Measurements from ENCODE around the gene CDHR3. TPM values are rescaled to one million over a fixed set of nuclear protein-coding genes. Genes with fewer than 3 reads are reported as not detected.

Gene CDHR3
- total and polyA plus RNA-seq, 8 donors: 0.86 to 3.7 (median 1.9) TPM

- H3K4me3 ChIP-seq: no peak overlapping the region
- H3K4me1 ChIP-seq: no peaks in the 10 kb centered on the region
- H3K27me3 ChIP-seq: no peaks in the 10 kb centered on the region
- DNase-seq (no peak), FAIRE-seq (no peak), ATAC-seq (no peak)
- no peaks in the 10 kb centered on the region for H3K36me3 ChIP-seq
- intact Hi-C loops (cut with DNase I): no loop called here
- 84% methylated on average over 2 of the region's 2 CpGs for WGBS, 2 donors
- H3K27ac ChIP-seq: no peak overlapping the region
- TF ChIP-seq, protein P1, sequence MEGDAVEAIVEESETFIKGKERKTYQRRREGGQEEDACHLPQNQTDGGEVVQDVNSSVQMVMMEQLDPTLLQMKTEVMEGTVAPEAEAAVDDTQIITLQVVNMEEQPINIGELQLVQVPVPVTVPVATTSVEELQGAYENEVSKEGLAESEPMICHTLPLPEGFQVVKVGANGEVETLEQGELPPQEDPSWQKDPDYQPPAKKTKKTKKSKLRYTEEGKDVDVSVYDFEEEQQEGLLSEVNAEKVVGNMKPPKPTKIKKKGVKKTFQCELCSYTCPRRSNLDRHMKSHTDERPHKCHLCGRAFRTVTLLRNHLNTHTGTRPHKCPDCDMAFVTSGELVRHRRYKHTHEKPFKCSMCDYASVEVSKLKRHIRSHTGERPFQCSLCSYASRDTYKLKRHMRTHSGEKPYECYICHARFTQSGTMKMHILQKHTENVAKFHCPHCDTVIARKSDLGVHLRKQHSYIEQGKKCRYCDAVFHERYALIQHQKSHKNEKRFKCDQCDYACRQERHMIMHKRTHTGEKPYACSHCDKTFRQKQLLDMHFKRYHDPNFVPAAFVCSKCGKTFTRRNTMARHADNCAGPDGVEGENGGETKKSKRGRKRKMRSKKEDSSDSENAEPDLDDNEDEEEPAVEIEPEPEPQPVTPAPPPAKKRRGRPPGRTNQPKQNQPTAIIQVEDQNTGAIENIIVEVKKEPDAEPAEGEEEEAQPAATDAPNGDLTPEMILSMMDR (IDR thresholded peaks at IDR 0.05): no peak
- H3K9me3 ChIP-seq: no peaks in the 10 kb centered on the region
These were observed 63.0 kb downstream of the CDHR3 start for GRCh38 chr7:106026101-106026500.

DNA sequence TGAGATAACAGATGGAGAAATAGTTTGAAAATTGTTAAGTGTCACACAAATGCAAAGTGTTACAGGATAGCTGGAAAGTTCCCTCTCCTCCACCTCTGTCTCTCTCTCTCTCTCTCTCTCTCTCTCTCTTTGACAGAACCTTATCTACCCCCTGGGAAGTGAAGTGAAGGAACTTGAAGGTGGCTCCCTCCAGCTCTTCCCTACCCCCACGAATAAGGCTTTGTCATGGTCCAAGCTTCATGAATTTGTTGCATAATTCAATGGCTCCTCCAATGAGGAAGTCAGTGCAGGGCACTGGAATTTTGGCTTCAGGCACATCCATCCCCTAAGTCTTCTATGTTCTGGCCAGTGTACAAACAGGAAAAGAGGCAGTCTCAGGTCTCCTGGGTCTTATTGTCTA, 66.4 kb downstream of the CDHR3 start:
- no peaks in the 10 kb centered on the region for H3K27me3 ChIP-seq
- ATAC-seq (no peak), FAIRE-seq (no peak), DNase-seq (no peak)
- intact Hi-C loops (cut with DNase I): no loop called here
- 29 to 36% methylated on average over 1 of the region's 1 CpG for WGBS, 2 donors
- TF ChIP-seq, protein P1 (IDR thresholded peaks at IDR 0.05): no peak
- no peak overlapping the region for H3K4me3 ChIP-seq
- no peaks in the 10 kb centered on the region for H3K4me1 ChIP-seq
- H3K9me3 ChIP-seq: no peaks in the 10 kb centered on the region
- H3K27ac ChIP-seq: no peak overlapping the region
- no peaks in the 10 kb centered on the region for H3K36me3 ChIP-seq

DNA sequence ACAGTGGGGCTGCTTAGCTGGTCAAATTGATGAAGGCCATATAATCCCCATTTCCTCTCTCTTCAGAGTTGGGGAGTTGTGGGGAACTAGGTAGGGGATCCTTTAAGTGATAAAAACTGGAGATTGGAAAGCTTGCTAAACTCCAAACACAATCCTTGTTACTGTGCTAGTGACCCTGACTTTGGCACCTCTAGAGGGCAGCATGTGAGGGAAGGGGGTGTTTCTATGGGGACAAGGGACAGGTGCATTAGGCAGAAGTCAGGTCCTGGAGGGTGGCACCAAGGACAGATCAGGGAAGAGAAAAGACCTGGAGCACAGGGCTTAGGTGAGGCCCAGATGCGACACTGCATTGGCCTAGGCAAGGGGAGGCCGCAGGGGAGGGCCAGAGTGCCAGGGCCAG, 66.9 kb downstream of the CDHR3 start:
- DNase-seq (no peak), ATAC-seq (no peak), FAIRE-seq (no peak)
- Histone ChIP-seq H3K36me3 (no peaks in the 10 kb centered on the region), H3K9me3 (no peaks in the 10 kb centered on the region), H3K27ac (no peak overlapping the region), H3K4me3 (no peak overlapping the region), H3K4me1 (no peaks in the 10 kb centered on the region), H3K27me3 (no peaks in the 10 kb centered on the region)
- TF ChIP-seq, protein P1 (IDR thresholded peaks at IDR 0.05): no peak
- intact Hi-C loops (cut with DNase I): no loop called here
- 92 to 95% methylated on average over 2 of the region's 2 CpGs for WGBS, 2 donors

GRCh38 chr7:106031300-106032035, 68.4 kb downstream of the CDHR3 start:
- FAIRE-seq (no peak), DNase-seq (no peak), ATAC-seq (no peak)
- Histone ChIP-seq H3K4me1 (no peaks in the 10 kb centered on the region), H3K4me3 (no peak overlapping the region), H3K27me3 (no peaks in the 10 kb centered on the region), H3K36me3 (no peaks in the 10 kb centered on the region), H3K9me3 (no peaks in the 10 kb centered on the region), H3K27ac (no peak overlapping the region)
- TF ChIP-seq, protein P1 (IDR thresholded peaks at IDR 0.05): no peak
- 64 to 71% methylated on average over 10 of the region's 10 CpGs for WGBS, 2 donors
- intact Hi-C loops (cut with DNase I): no loop called here

- TF ChIP-seq, protein P1 (IDR thresholded peaks at IDR 0.05): no peak
- no peak for ATAC-seq
These were observed 69.2 kb downstream of the CDHR3 start for GRCh38 chr7:106032295-106032694.

More at GRCh38 chr7:106032295-106032694, 69.2 kb downstream of the CDHR3 start:
- no peaks in the 10 kb centered on the region for H3K9me3 ChIP-seq
- 95% methylated on average over 3 of the region's 3 CpGs for WGBS, 2 donors
- no peaks in the 10 kb centered on the region for H3K4me1 ChIP-seq
- H3K36me3 ChIP-seq: no peaks in the 10 kb centered on the region
- no peaks in the 10 kb centered on the region for H3K27me3 ChIP-seq
- H3K27ac ChIP-seq: no peak overlapping the region
- FAIRE-seq (no peak), DNase-seq (no peak)
- H3K4me3 ChIP-seq: no peak overlapping the region
- intact Hi-C loops (cut with DNase I): no loop called here
